HG02943 (cell line): ENCODE measurements around the gene AUH.
"Not testable (repeated sequence)": the region's sequence is repeated elsewhere in the genome, so short reads cannot be mapped to it uniquely, and the experiment has no call there.

Experiments used
- ATAC-seq: cut with Tn5 transposase; IDR thresholded peaks from one replicate; pipeline ENCODE4 v1.9.1; 2021; ENCODE audit warnings: mild to moderate bottlenecking, low read depth, moderate library complexity; ENCODE audit not compliant: unreplicated experiment

AUH gene

DNA sequence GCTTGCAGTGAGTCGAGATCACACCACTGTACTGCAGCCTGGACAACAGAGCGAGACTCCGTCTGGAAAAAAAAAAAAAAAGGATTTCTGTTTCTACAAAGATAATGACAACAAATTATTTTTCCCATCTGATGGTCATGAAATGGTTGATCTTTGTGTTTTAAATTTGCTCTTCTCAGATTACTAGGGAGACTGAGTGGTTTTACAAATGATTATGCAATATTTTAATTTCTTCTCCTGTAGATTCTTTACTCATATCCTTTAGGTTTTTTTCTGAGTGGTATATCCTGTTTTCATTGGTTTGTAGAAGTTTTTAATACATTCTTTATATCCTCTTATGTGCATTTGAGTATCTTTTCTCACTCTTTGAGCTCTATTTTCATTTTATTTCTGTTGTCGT is 20.6 kb upstream of the AUH start:
- ATAC-seq = no peak

DNA sequence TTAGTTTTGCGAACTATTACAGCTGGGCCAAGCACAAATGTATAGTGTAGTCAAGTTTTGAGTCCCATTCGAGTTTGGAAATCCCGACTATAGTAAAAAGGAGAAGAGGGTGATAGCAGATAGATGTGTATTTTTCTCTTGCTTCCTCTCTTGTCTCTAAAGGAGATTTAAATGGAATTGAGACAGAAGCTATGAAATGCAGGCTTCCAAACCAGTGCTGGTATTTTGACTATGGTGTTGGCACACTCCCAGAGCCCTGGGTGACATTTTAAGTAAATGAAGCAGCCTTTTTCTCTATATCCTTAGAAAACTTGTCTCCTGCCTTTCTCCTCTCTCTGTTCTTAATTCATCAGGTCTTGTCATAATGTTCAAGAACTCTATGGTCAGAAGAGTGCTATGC is 17.7 kb upstream of the AUH start:
- no peak for ATAC-seq

DNA sequence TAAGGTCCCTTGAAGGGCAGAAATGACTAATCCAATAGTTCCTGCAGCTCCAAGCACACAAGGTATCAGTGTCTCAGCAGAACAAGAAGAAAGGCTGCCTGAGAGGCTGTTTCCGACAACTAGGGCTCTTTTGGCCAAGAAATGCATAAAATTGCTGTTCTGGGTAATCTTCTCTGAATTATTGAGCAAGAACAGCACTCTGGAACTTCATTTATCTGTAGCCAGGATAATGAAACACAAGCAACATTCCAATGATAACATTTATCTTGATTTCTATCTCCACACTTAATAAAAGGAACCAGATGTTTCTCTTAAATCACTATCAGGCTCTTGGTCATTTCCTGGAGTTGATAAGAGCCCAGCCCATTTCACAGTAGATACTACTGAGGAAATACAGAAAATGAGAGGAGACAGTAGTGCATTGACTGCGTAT is 17.0 kb upstream of the AUH start:
- no peak for ATAC-seq

DNA sequence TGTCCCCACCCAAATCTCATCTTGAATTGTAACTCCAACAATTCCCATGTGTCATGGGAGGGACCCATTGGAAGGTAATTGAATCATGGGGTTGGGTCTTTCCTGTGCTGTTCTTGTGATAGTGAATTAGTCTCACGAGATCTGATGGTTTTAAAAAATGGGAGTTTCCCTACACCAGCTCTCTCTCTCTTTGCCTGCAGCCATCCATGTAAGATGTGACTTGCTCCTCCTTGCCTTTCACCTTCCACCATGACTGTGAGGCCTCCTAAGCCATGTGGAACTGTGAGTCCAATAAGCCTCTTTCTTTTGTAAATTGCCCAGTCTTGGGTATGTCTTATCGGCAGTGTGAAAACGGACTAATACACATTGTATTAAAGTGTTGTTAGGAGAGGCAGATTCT is 16.3 kb upstream of the AUH start:
- ATAC-seq = not testable (repeated sequence)

DNA sequence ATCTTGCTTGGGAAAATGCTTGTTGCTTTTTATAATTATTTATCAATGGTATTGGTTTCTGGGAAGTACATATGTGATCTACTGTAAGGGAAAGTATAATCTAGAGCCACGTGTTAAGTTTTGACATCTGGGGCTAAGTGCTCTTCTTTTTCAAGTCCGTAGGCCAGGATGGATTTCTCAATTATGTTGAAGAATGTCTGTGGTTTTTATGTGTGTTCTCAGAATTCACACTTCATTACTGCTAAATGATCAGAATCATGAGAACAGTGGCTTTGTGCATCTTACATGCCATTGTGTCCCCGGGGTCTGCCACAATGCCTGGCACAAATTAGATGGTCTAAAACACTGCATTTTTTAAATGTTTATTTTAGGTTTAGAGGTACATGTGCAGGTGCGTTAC is 14.5 kb upstream of the AUH start:
- ATAC-seq = no peak

DNA sequence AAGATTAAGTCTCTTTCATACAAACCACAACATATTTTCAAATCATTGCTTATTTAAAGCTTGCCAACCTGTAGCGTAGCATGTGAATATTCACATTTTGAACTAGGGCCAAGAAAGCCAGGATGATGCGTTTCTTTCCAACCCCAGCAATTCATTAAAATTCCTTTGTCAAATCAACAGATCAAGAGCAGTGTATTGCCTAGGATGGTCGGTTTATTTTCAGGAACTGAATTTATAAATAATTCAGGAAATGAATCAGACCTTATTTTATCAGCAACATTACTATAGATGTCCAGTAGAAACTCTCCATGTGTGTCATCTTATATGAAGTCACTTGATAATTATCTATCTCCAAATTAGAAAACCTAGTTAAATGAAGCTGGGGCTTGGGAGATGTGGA is 13.2 kb upstream of the AUH start:
- no peak for ATAC-seq

DNA sequence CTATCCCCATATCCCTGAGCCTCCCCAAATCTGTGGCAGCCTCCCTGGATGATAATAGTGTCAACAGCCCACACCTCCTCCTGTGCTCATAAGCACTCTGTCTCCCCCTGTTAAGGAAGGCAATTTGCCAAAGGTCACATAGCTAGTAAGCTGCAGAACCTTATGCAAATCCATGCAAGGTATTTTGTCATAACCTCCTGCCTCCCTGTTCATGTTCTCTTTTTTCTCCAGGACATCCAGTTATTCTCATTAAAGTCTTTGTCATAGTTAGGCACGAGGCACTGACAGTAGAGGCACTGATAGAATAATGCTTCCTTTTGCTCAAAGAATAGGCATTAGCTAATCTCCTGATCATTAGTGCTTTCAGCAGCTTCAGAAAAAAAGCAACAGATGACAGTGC is 10.2 kb upstream of the AUH start:
- no peak for ATAC-seq

DNA sequence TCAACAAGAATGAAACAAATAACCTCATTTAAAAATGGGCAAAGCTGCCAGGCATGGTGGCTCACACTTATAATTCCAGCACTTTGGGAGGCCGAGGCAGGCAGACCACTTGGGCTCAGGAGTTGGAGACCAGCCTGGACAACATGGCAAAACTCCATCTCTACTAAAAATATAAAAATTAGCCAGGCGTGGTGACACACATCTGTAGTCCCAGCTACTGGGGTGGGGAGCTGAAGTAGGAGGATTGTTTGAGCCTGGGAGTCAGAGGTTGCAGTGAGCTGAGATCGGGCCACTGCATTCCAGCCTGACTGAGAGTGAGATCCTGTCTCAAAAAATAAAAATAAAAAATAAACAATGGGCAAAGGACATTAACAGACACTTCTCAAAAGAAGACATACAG is 8.3 kb upstream of the AUH start:
- not testable (repeated sequence) for ATAC-seq

DNA sequence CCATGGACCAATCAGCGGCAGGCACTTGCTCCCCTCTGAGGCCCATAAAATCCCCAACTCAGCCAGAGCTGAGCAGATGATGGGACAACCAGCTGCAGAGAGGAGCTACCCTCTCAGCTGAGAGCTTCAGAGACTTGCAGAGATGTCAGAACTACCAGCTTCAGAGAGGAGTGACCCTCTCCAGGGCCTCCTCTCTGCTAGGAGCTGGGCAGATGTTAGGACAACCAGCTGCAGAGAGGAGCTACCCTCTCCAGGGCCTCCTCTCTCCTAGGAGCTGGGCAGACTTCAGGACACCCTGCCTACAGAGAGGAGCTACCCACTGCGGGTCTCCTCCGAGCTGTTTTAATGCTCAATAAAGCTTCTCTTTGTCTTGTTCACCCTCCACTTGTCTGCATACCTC is 3.0 kb upstream of the AUH start:
- no peak for ATAC-seq

DNA sequence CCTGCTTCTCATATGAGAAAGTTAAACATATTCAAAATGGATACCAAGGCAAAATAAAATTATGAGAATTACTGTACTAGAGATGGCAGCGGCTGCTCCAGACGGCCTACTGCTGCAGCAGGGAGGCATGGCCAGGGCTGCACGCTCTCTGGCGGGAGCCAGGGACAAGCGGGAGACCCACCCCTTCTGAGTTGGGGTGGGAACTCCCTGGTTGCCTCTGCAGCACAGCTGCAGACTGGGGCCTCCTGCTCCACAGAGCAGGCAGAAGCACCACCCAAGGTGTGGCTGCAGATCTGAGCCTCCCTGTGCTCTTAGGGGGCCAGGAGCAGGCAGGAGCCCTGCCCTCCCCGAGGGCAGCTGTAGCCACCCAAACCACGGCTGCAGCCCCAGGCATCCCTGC is 2.3 kb upstream of the AUH start:
- no peak for ATAC-seq

DNA sequence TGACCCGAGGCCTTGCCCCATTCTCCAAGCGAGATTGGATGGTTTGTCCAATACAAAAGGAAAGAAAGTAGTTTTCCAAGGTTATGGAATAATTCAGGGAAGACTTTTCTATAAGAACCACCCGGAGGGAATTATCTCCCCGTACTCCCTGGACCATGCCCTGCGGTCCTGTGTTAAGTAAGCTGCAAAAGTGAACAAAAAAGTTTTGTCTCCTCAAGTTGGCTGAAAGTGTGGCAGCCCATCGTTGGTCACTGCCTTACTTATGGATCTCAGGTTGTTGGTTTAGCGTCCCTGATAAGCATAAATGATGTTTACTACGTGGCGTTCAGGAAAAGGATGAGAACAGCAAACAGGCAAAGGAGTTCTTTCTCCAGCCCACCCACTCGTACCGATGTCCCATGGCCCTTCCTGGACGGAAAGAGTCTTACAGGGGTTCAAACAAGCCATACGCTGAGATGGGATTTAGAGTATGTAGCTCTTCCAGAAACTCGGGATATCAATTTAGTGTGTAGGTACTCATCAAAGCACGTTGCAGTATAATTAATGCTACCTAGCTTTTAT is 413 bp upstream of the AUH start:
- ATAC-seq = peak; percentile 15

DNA sequence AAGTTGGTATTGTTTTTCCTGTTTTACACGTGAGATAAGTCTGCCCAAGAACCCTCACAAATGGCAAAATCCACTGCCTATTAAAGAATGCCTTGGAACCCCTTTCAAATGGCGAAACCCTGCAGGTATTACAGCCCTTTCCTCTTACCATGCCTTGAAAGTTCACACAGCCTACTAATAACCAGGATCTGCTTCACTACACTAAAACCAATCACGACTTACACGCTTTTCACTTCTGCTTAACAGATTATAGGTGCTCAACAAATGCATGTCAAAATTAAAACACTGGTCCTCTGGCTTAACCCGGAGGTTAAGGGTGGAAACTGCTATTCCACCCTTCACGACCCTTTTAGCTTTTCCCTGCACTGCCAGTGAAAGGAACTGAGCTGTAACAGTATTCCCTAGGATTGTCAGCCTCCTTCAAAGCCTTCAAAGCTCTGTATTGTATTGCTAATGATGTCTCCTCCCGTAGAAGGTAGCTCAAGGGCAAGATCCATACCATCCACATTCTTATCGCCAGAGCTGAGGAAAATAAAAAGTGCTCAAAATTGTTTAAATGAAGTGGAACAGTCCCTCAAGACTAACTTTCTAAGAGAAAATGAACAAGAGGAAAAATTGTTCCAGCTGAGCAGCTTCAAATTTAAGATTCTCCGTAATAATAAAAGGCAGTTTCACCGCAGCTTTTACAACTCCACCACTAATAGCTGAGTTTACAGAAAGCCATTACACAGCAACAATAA is 997 bp downstream of the AUH start:
- ATAC-seq = no peak

DNA sequence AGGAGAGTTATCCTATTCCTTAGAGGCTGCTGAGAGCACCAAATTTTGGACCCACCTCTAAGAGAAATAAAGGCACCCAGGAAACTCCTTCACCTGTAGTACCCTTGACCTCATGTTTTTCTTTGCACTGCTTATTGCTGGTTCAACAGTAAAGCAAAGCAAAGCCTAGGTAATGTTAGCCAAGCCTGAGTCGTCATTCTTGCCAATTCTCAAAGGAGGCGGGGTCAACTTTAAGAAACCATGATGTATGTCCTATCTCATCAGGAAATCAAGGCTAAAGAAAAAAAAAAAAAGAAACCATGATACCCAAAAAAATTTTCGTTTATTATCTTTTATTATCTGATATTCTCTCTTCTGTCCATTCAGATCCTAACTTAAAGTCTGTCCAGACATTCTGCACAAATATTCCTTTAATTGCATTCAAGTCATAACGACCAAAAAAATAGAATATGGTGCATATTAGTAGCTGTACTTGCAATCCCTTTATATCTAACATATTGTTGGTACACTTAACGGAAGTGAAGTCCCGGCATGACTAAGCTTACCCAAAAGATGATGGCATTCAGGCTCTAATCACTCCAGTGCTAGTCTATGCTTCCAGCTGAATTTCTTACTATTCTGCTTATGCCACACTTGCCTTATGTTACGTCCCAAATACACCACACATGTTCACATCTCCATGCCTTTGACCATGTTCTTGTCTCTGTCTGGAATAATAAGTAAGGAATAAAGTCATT is 1.8 kb downstream of the AUH start:
- no peak for ATAC-seq

DNA sequence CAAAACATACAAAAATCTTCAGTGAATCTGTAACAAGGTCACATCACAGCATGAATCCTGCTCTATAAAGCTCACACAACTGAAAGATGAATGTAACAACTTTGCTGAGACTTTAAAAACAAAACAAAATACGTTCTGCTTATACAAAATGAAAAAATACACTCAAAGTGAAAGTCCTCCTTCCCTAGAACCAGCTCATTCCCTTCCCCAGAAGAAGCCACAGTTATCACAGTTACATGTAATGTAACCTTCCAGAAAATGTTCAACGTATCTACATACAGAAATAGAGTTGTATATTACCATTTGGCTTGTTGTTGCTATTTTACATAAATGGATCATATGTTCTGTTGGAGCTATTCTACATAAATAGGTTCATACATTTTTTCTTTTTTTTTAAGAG is 2.6 kb downstream of the AUH start:
- ATAC-seq = no peak

DNA sequence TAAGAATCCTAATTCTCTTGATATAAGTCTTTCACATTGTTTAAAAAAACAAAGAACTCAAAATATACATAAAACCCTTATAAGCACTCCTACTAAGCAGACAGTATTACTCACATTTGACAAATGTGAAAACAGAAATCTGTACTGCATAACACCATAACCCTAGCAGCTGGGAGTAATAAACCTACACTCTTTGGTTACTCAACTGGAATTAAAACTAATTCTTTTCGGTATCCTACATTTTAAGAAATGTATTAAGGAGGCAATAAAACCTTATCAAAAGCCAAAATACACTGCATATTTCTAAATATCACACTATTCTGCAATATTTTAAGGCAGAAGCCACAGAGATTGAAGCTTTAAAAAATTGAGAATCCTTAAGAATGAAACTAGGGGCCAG is 6.8 kb downstream of the AUH start:
- ATAC-seq = no peak

DNA sequence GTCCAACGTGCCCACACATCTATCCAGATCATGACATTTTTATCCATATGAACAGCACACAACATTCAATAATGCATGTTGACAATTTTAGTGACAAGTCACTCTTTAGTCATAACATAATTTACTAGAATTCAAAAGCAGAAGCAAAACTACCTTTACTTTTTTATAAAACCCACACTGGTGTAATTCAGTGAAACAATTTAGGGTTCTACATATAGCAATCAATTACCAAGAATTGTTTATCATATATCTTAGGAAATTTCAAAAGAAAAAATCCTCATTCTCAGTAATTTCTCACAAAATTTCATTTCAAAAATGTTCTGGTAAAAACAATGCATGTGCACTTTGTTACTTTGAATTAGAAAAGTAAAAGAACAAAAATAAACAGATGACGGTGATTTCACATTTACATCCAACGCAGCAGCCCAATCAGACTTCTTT is 12.6 kb downstream of the AUH start:
- ATAC-seq = no peak

DNA sequence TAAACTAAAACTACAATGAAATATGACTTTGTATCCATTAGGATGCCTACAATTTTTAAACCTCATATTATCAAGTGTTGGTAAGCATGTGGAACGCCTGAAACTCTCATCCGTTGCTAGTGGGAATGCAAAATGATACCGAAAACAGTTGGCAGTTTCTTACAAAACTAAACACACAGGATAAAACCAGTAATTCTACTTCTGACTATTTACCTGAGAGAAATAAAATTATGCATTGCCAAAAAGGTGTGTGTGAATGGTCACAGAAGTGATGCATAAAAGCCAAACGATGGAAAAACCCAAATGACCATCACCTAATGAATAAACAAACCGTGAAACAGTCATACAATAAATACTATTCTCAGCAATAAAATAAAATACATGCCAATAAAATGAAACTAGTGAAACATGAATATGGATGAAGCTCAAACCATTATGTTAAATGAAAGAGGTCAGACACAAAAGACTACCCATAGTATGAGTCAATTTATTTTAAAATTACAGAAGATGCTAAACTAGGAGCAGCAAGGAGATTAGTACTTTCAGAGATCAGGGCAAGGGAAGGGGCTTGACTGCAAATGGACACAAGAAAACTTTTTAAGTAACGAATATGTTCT is 13.4 kb downstream of the AUH start:
- ATAC-seq = no peak

DNA sequence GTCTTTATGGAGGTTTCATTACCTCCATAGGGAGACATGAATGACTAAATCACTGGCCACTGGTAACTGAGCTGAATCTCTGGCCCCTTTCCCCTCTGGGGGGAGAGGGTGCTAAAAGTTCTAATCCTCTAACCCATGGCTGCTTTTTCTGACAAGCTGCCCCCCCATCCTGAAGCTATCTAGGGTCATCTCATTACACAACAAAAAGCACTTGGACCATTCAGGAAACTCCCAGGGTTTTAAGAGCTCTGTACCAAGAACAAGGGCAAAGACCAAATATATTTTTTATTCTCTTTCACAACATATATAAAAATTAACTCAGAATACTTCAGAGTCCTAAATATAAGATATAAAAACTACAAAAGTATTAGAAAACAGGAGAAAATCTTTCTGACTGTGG is 14.3 kb downstream of the AUH start:
- ATAC-seq = no peak

DNA sequence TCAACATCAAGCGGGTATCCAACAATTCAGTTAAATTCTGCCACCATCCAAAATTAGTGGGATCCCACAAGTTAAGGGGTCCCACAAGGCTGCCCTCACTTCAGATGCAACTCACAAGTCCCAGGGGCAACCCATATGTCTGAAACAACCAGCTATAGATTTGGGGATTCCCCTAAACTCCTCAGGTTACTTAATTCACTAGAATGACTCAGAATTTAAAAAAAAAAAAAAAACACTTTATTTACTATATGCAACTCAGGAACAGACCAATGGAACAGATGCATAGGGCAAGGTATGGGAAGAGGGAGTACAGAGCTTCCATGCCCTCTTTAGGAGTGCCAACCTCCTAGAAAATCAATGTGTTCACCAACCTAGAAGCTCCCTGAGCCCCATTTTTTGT is 15.1 kb downstream of the AUH start:
- no peak for ATAC-seq

DNA sequence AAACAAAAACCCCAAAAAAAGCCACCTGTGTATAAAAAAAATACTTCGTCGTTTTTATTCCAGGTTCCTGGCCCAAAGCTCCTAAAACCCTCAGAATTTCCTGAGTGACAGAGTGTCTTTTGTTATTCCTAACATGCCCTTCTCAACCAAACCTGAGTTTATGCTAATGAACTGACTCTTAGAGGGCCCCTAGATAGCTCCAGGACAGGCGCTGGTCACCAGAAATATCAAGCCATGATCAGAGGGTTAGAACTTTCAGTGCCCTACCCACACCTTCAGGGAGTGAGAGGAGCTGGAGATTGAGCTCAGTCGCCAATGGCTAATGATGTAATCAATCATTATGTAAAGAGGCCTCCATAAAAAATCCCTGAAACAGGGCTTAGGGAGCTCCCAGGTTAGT is 15.7 kb downstream of the AUH start:
- ATAC-seq = no peak

DNA sequence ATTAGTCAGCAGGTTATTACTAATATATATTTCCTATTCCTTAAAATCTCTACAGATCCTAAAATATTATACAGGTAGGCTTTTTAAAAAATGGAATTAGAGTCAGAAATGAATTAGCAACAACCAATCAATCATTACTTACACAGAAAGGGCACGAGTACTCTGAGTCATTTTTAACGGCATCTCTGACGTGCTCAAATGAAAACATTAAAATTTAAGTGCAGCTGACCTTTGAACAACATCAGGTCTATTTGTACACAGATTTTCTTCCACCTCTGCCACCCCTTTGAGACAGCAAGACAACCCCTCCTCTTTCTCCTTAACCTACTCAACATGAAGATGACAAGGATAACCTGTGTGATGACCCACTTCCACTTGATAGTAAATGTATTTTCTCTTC is 19.1 kb downstream of the AUH start:
- no peak for ATAC-seq
